Dermis blood vessel endothelial cell (primary cell): ENCODE data around the gene SERINC2. TPM values are rescaled to one million over a fixed set of nuclear protein-coding genes. Genes with fewer than 3 reads are reported as not detected.

Experiments
- DNase-seq: peaks from one replicate; pipeline ENCODE4 v3.0.0; 2010
- total RNA-seq: library from RNA; depleted of rRNA; stranded (reverse); fragments of >200 nt; gene quantifications from 2 replicates; pipeline ENCODE4 v1.2.3, GENCODE V29; 2014

The SERINC2 gene
- total RNA-seq, 1 donor from 2014 or later: 4.8 TPM

GRCh38 chr1:31434979-31435378 lies 22.0 kb downstream of the SERINC2 start:
- DNase-seq: no peak

DNA sequence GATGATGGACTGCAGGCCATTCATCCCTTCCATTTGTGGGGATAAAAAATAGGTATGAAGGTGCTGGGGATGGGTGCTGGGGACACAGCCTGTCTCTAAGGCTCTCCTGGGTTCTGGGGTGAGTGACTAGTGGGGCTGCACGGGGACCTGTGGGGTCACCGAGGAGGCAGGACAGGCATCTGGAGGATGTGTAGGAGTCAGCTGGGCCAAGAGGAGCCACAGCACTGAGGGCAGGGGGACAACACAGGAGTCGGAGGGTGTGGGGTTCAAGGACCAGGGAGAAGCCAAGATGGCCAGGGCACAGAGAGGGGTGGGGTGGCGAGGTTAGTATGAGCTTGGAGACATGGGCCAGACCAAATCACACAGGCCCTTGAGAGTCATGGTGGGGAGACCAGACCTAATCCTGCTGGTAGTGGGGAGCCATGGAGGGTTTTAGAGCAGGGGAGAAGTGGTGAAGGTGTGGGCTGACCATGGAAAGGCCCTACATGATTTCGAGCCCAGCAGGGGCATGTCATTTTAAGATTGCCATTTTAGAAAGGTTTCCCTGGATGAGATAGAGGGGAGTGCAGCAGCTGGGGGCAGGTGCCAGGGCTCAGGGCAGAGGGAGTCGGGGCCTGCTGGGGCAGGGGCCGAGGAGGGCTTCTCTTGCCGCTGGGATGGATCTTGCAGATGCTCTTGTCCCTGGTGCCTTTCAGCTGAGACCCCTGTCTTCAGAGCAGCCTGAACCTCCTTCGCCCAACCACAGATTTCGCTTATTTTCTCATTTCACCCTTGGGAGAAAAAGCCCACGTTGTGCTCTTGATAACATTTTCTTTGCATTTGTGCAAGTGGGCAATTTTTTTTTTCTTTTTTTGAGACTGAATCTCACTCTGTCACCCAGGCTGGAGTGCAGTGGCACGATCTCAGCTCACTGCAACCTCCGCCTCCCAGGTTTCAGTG lies 22.7 kb downstream of the SERINC2 start:
- no peak for DNase-seq

- no peak for DNase-seq
Observed at GRCh38 chr1:31436596-31437432, 23.8 kb downstream of the SERINC2 start.

GRCh38 chr1:31437433-31438037 lies 24.5 kb downstream of the SERINC2 start:
- no peak for DNase-seq

GRCh38 chr1:31439276-31439675 lies 26.3 kb downstream of the SERINC2 start:
- no peak for DNase-seq

- DNase-seq: no peak
Observed at GRCh38 chr1:31441073-31441472, 28.1 kb downstream of the SERINC2 start.

DNA sequence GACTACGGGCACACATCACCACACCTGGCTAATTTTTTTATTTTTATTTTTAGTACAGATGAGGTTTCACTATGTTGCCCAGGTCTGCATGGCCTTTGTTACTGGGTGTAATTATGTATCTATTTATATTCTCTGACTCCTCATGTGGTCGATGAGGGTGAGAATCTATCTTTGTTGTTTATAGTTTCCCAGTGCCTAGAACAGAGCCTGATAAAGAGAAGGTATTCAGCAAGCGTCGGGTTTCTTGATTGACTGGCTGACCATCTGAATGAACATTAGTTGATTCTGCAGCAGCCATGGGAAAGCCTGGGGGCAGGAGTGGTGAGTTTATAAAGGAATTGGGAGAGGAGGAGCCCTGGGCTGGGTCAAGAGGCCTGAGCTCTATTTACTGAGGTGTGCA lies 28.5 kb downstream of the SERINC2 start:
- no peak for DNase-seq

DNA sequence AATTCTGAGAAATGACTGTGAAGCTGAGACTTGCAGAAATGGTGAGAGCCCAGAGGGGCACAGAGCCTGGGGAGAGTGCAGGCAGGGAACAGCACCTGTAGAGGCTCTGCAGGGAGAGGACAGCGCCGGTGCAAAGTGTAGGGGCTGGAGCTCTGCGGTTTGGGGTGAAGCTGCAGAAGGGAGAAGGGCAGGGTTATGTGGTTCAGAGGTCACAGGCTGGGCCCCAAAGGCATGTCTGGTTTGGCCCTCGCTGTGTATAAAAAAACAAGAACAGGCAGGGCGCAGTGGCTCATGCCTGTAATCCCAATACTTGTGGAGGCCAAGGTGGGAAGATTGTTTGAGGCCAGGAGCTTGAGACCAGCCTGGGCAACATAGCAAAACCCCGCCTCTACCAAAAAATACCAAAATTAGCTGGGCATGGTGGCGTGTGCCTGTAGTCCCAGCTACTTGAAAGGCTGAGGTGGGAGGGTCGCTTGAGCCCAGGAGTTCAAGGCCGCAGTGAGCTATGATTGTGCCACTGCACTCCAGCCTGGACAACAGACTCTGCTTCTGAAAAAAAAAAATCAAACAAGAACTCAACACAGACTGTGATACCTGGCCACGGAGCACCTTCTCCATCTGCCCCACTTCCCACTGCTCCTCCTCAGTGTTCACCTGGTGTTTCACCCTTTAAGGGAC lies 29.1 kb downstream of the SERINC2 start:
- DNase-seq: no peak

DNA sequence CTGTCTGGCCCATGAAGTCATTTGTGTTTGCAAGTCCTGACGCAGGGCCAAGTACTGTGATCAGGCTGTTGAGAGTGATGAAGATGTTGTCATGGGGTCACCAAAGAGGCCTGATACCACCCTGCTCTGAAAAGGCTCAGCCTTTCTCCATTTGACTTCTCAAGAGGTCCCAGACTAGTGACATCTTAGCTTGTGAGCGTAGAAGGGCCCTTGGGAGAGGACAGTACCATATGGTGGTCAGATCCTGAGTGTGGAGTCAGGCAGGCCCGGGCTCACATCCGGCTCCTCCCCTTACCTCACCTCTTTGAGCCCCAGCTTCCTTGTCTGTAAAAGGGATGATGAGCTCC lies 29.6 kb downstream of the SERINC2 start:
- no peak for DNase-seq

GRCh38 chr1:31443673-31444072 lies 30.7 kb downstream of the SERINC2 start:
- no peak for DNase-seq

DNA sequence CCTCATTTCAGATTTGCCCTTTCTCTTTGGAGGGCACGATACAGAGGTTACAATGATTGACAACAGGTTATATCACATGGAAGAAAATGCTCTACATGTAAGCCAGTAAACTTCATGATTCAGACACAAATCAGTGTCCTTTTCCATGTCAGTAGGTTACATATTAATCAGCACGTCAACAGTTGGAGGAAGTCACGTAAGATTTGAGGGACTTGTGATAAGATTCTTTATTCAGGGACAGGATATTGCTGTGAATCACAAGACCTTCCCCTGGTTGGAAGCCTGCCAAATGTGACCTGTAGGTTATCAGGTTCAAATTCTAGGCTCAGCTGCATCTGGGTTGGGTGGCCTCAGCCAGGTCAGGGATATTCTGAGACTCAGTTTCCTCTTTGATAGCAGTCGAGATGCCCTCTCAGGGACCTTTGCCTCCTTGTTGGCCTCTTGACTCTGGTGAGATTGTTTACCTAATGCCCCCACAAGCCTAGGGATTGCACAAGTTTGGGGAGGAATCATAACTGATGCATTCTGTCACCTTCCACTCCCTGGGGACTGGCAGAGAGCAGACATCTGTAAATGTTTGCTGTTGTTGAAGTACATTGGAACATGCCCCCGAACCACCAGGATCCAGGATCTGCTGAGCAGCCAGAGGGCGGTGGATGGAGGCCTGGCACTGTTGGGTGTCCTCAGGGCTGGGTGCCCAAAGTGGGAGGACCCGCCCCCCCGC lies 31.9 kb downstream of the SERINC2 start:
- DNase-seq: peak; percentile 90

- DNase-seq: no peak
Observed at GRCh38 chr1:31445951-31446350, 32.9 kb downstream of the SERINC2 start.

DNA sequence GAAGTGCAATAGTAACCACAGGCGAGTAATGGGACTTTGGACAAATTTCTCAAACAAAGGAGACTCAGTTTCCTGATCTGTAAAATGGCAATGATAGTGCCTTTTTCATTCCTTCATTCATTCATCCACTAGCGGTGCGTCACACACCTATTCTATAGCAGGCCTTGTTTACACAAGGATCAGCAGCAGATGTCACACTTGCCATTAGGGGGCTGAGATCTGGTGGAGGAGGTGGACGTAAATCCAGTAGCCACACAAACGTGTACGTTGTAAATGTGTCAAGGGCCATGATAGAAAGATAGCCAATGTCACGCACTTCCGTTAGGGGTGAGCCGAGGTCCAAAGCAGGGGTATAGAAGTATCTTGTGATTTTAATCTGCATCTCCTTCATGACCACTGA lies 34.2 kb downstream of the SERINC2 start:
- DNase-seq: no peak

GRCh38 chr1:31453384-31454079 lies 40.5 kb downstream of the SERINC2 start:
- DNase-seq: no peak

DNA sequence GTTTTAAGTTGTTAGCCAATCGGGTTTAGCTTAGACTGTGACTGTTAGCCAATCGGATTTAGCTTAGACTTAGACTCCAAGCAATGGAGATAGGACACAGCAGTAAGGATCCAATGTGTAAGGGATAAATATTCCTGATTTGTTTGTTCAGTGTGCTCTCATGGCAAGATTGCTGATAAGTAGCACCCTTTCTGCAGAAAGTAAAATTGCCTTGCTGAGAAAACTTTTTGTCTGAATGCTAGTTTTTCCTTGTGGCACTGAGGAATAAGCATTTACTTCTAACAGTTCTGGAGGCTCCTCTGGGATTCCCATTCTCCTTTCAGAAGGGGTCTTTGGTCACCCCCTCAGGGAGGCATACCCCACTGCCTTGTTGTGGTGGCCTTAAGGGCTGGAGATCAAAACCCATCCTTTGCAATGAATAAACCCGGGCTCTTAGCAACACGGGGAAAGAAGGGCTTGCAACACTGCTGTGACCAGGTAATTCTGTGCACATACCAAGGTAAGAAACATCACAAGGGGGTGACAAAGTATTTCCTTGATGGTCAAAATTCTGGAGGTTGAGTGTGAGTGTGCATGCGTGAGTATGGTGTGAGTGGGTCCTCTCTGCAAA lies 45.4 kb downstream of the SERINC2 start:
- DNase-seq: no peak

- peak; percentile 49 for DNase-seq
Observed at GRCh38 chr1:31460027-31460426, 47.0 kb downstream of the SERINC2 start.

GRCh38 chr1:31467005-31467674 lies 54.1 kb downstream of the SERINC2 start:
- DNase-seq: no peak

DNA sequence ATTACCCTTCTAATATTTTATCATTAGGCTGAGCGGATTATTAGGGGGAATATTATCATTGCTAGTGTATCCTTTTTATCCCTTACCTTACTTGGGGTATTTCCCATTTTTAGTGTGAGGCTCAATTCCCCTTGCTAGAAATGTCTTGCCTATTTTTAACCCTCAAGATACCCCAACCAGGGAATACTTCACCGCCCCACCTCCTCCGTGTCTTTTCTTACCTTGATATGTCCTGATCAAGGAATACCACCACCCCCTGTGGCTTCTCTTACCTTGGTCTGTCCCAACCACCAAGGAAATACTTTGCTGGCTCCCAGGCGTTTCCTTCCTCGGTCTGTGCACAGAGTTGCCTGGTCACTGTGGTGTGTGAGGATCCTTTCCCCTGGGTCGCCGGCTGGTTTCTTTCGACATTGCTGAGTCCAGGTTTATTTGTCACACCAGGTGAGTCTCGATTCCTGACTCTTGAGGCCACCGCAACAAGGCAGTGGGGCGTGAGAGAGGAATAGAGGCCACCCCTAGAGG lies 57.8 kb downstream of the SERINC2 start:
- DNase-seq: no peak

GRCh38 chr1:31471452-31472313 lies 58.7 kb downstream of the SERINC2 start:
- DNase-seq: peak; percentile 61
